Measurements from ENCODE around the gene TTC12. TPM values are rescaled to one million over a fixed set of nuclear protein-coding genes. Genes with fewer than 3 reads are reported as not detected.

TTC12 gene
- polyA plus RNA-seq, 1 donor (not counting 4 experiments of a cell fraction or from before 2014, with no cell fraction given): 27.3 TPM

DNA sequence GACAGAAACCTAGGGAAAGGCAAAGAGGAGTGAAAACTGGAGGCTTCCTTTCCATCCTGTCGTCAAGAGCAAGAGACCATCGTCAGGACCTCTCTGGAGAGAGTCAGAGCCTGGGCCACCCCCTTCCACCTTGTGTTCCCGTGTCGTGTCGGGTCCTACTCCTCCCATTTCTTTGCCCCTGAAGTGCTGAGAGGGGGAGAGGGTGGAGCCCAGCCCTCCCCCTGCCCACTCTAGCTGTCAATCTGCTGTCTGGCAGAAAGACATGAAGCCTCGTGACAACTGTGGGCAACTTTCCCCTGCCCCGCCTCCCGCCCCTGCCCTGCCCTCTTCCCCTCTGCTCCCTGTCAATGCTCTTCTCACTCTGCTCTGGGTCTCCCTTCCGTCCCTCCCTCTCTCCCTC is 93.8 kb downstream of the TTC12 start:
- Histone ChIP-seq H3K9ac (ENCODE audit: control insufficient read depth, extremely low read depth, insufficient read depth, low read length) (no peak overlapping the region), H3K27ac (ENCODE audit: control insufficient read depth, insufficient read depth, low read length) (no peak overlapping the region), H2AFZ (ENCODE audit: control insufficient read depth, low read length) (no peak overlapping the region), H3K4me3 (ENCODE audit: control insufficient read depth in 2 of 3, extremely low read depth in 1 of 3, insufficient read depth in 2 of 3, low read depth in 1 of 3, low read length in 3 of 3) (no peak overlapping the region), H3K9me3 (ENCODE audit: control insufficient read depth, low read depth, low read length) (no peaks in the 10 kb centered on the region), H3K79me2 (ENCODE audit: control insufficient read depth, insufficient read depth, low read length) (no peaks in the 10 kb centered on the region), H3K9me1 (ENCODE audit: control insufficient read depth, extremely low read depth, insufficient read depth, low read length) (no peaks in the 10 kb centered on the region), H3K27me3 (ENCODE audit: control insufficient read depth, extremely low read depth, insufficient read depth, low read length) (no peaks in the 10 kb centered on the region), H3K36me3 (ENCODE audit: control insufficient read depth in 2 of 2, extremely low read depth in 1 of 2, insufficient read depth in 2 of 2, low read length in 2 of 2) (no peaks in the 10 kb centered on the region), H3K4me1 (ENCODE audit: control insufficient read depth, extremely low read depth, insufficient read depth, low read length) (peaks cover 21% of the 10 kb centered on the region), H3K4me2 (ENCODE audit: control insufficient read depth, extremely low read depth, insufficient read depth, low read depth, low read length) (no peak overlapping the region), H4K20me1 (ENCODE audit: control insufficient read depth, extremely low read depth, insufficient read depth, low read length) (no peaks in the 10 kb centered on the region)
- TF ChIP-seq, protein P1, sequence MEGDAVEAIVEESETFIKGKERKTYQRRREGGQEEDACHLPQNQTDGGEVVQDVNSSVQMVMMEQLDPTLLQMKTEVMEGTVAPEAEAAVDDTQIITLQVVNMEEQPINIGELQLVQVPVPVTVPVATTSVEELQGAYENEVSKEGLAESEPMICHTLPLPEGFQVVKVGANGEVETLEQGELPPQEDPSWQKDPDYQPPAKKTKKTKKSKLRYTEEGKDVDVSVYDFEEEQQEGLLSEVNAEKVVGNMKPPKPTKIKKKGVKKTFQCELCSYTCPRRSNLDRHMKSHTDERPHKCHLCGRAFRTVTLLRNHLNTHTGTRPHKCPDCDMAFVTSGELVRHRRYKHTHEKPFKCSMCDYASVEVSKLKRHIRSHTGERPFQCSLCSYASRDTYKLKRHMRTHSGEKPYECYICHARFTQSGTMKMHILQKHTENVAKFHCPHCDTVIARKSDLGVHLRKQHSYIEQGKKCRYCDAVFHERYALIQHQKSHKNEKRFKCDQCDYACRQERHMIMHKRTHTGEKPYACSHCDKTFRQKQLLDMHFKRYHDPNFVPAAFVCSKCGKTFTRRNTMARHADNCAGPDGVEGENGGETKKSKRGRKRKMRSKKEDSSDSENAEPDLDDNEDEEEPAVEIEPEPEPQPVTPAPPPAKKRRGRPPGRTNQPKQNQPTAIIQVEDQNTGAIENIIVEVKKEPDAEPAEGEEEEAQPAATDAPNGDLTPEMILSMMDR (optimal IDR thresholded peaks at IDR 0.05 in 1 of 3, IDR thresholded peaks at IDR 0.05 in 1 of 3, conservative IDR thresholded peaks at IDR 0.05 in 1 of 3; ENCODE audit: extremely low read depth in 1 of 3, insufficient read depth in 2 of 3, low read length in 3 of 3): no peak
- no peak for TF ChIP-seq EZH2 (IDR thresholded peaks at IDR 0.05; ENCODE audit: low read length)
- dilution Hi-C loops (cut with MboI; ENCODE audit: extremely low pct_ligation_motif_present, low sequenced_read_pairs): no loop called here
- no peak for DNase-seq (ENCODE audit: low read depth, low spot score)
- no peak for FAIRE-seq

- Histone ChIP-seq H3K4me2 (ENCODE audit: control insufficient read depth, extremely low read depth, insufficient read depth, low read depth, low read length) (no peak overlapping the region), H3K9ac (ENCODE audit: control insufficient read depth, extremely low read depth, insufficient read depth, low read length) (no peak overlapping the region), H3K27me3 (ENCODE audit: control insufficient read depth, extremely low read depth, insufficient read depth, low read length) (no peaks in the 10 kb centered on the region), H3K27ac (ENCODE audit: control insufficient read depth, insufficient read depth, low read length) (no peak overlapping the region), H3K9me1 (ENCODE audit: control insufficient read depth, extremely low read depth, insufficient read depth, low read length) (no peaks in the 10 kb centered on the region), H2AFZ (ENCODE audit: control insufficient read depth, low read length) (no peak overlapping the region), H3K79me2 (ENCODE audit: control insufficient read depth, insufficient read depth, low read length) (no peaks in the 10 kb centered on the region), H3K4me3 (ENCODE audit: control insufficient read depth in 2 of 3, extremely low read depth in 1 of 3, insufficient read depth in 2 of 3, low read depth in 1 of 3, low read length in 3 of 3) (no peak overlapping the region), H3K9me3 (ENCODE audit: control insufficient read depth, low read depth, low read length) (no peaks in the 10 kb centered on the region), H3K4me1 (ENCODE audit: control insufficient read depth, extremely low read depth, insufficient read depth, low read length) (peaks cover 21% of the 10 kb centered on the region), H3K36me3 (ENCODE audit: control insufficient read depth in 2 of 2, extremely low read depth in 1 of 2, insufficient read depth in 2 of 2, low read length in 2 of 2) (no peaks in the 10 kb centered on the region), H4K20me1 (ENCODE audit: control insufficient read depth, extremely low read depth, insufficient read depth, low read length) (no peaks in the 10 kb centered on the region)
- FAIRE-seq (no peak), DNase-seq (ENCODE audit: low read depth, low spot score) (no peak)
- dilution Hi-C loops (cut with MboI; ENCODE audit: extremely low pct_ligation_motif_present, low sequenced_read_pairs): no loop called here
- no peak for TF ChIP-seq EZH2 (IDR thresholded peaks at IDR 0.05; ENCODE audit: low read length)
- TF ChIP-seq, protein P1 (optimal IDR thresholded peaks at IDR 0.05 in 1 of 3, IDR thresholded peaks at IDR 0.05 in 1 of 3, conservative IDR thresholded peaks at IDR 0.05 in 1 of 3; ENCODE audit: extremely low read depth in 1 of 3, insufficient read depth in 2 of 3, low read length in 3 of 3): no peak
These were observed 94.5 kb downstream of the TTC12 start for GRCh38 chr11:113408887-113409286.

Data from keratinocyte (primary cell).